GOT3 (cell line): ENCODE results near the gene CYP4A22.
"Not testable (repeated sequence)": the region's sequence is repeated elsewhere in the genome, so short reads cannot be mapped to it uniquely, and the experiment has no call there.

Experiments used
- DNase-seq: peaks from one replicate; lab custom pipeline; 2025; ENCODE audit warnings: mixed read lengths; lab: John Stamatoyannopoulos, UW

The CYP4A22 gene

DNA sequence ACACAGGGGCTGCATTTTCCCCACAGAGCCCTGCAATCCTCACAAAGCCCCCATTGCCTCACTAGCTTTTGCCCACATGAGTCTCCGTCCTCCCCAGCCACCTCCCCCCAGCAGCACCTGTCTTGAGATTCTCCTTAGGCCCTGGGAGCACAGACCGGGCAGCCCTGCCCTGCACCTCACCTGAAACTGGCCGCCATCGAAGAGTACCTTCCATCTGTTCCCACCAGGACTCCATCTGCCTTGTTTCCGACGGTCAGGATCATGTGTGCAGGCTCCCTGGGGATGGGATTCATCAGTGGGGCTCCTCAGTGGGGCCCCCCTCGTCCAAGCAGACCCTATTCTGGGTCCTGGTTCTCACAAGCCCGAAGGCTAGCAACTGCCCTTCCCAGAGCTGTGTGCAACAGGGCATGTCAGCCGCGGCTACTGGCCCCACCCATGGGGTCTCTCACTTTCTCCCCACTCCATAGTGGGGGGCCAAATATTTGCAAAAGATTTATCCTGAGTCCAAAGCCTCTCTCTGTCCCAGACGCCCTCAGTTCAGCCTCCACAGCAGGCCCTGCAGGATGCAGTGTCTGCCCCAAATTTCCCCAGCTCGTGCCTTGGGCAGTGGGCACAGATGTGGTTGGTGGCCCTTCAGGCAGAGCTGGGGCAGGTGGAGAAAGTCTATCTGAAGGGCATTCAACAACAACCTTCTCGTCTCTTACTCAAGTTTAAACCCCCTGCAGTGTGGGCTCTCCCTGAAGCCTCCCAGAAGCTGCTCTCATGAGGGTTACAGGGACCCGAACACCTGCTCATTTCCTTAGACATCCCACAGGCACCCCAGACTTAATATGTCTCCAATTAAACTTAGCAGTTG lies 47.8 kb downstream of the CYP4A22 start:
- DNase-seq: no peak

DNA sequence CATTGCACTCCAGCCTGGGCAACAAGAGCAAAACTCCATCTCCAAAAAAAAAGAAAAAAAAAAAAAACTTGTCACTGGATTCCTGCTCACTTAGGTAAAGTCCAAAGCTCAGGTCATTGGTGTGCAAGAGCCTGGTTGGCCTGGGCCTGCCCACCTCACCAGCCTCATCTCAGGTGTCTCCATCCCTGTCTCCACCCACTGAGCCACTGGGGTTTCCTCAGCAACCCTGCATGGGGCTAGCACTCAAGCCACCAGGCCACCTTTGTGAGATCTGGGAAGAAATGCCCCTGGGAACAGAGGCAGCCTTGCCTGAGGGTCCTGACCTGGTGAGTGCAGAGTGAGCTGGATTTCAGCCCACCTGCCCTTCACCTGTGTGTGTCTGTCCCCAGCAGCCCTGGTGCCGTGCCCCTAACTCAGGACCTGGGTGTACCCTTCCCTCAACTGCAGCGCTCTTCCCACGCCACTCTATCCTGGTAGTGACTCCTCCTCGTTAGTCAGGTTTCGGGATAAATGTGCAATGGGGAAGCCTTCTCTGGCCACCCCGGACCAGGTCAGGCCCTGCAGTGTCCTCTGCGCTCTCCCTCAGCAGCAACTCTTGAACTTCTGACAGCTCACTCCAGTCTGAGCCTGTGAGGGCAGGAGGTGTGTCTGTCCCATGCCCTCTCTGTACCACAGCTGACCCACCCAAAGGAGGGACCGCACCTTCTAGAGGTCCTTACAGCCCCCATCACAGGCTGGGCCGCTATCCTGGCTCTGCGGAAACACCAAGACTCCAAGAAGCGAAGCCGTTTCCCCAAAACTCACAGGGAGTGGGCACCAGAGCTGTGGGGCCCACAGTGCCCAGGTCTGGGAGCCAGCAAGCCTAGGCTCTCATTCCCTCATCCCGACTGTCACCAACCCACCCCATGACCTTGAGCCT lies 49.3 kb downstream of the CYP4A22 start:
- no peak for DNase-seq

DNA sequence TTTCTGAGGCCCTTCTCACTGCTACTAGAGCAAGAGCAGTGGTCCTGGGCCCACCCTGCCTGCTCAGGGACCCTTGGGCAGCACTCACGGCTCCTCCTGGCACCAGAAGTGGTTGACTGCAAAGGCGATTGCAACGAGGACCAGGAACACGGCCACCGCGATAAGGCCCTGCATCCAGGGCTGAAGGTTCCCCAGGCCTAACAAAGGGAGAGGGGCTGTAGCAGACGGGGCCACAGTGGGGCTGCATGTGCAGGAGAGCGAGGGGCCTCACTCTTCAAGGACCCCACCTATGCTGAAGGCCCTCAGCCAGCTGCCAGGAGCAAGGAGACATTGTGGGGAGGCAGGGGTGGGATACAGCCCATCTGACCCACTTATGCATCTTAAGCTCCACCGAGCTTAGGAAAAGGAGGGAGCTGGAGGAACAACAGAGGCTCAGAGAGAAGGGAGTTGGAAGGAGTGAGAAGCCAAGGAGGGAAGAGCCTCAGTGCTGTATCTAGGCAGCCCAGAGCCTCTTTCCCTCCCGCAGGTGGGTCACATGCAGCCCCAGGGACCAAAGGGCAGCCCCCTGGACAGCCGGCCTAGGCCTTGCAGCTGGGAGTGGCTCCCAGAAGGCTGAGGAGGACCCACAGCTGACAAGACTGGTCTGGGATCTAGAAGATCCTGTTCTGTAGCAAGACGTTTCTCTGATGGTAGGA lies 50.1 kb downstream of the CYP4A22 start:
- DNase-seq: no peak

DNA sequence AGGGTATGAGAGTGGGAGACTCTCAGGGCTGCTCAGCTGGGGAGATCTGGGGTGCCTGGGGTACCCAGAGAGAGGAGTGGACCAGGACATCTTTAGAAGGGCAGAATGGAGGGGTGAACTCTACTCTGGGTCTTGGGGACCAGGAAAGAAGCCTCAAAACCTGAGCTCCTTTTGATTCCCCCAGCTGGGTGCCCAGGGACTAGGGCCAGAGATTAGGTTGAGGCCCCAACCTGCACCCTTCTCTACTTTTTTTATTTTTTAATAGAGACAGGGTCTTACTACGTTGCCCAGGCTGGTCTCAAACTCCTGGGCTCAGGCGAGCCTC lies 50.6 kb downstream of the CYP4A22 start:
- DNase-seq: no peak

DNA sequence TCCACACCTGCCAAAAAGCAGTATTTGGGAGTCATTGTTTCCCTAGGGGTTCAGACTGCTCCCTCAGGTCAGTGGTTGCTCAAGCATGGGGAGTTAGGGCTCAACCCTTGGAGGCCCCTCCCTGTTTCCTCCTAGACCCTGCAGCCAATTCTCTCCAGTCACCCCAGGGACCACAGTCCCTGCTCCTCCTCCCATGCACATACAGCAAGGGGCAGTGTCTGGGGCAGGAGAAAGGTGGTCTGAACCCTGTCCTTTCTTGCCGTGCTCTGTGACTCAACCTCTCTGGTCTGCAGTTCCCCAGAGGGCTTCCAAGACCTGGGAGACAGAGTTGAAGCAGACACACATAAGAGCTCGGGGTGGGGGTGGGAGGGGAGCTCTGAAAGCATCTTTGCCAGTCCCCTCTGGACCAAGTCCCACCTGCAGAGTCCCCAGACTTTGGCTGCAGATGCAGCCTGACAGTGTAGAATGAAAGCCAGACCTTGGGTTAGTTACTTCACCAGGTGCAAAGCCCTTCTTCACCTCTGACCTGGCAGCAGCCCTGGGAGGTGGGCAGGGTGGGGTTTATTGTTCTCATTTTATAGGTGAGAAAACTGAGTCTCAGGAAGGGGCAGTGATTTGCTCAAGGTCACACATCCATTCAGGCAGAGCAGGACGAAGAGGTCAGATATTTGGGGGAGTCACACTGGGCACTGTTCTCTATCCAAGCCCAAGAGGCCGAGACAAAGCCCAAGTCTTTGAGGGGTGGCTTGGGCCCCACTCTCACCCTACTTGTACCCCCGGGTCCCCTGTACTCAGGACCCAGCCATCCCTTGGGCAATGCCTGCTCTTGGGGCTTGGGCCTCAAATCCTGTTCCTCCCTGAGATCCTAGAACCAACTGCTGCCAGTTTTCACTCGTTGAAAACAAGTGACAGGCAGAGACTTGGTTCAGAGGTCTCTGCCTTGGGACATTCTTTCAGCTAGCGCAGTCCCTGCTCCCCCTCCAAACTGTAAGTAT lies 51.8 kb downstream of the CYP4A22 start:
- DNase-seq: no peak

DNA sequence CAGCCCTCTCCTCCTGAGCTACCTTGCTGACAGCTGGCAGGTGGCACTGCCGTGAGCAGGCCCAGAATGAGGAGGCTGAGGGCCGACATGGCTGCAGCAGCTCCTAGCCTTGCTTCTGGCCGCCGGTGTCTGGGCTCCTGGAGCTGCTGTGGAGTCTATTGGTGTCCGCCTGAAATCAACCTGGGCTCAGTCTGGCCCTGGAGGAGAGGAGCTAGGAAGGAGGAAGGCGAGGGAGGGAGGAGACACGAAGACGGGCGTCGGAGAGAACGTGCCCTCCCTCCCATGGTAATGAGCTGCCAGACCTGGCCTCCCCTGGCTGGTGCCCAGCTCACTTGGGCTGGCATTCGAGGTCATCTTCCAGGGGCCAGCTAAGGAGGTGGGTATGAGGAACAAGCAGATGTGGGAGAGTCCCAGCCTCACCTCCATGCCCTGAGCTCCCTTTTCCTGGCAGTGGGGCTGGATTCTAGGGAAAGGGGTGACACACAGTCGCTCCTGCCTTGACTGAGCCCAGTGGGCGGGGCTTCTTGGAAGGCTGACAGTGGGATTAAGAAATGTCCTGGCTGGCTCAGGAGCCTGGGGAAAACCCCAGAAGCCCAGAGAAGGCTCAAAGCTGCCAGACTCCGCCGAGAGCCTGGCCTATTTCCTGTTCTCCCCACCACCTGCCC lies 52.7 kb downstream of the CYP4A22 start, which contains the start of gene PDZK1IP1:
PDZK1IP1 (minus strand) TSS at position 193 of the 665 bp plus-strand sequence; CDS start at position 89, 104 bp downstream.
- no peak for DNase-seq

DNA sequence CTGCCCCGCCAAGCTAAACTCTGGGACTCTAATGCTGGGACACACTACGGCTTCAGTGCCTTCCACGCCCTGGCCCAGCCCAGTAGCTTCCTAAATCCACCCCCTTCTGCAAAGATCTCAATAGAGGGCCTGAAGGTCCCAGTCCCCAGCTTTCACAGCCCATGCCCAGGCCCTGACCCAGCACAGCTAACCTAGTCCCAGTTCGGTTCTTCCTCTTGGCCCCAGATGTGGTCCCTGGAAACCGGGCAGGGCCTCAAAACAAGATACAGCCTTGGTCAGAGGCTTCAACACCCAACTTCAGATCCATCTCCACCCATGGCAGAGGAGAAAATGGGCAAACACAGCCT lies 53.2 kb downstream of the CYP4A22 start:
- DNase-seq: no peak

DNA sequence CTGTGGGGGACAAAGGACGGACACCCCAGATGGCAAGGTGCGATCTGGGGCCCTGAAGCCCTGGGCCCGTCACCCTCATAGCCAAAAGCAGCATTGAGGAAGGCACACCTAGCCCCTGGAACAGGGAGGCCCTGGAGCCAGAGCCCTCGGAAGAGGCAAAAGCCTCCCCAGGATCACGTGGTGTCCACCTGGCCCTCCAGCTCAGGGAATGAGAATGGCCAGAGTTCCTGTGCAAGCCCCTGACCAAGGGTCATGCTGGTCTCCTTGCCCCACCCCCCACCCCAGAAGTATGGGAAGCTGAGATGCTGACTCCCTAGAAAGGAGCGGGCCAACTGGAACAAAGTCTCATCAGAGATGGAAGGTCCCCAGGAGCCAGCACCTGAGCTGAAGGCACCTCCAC lies 53.6 kb downstream of the CYP4A22 start:
- DNase-seq: no peak

DNA sequence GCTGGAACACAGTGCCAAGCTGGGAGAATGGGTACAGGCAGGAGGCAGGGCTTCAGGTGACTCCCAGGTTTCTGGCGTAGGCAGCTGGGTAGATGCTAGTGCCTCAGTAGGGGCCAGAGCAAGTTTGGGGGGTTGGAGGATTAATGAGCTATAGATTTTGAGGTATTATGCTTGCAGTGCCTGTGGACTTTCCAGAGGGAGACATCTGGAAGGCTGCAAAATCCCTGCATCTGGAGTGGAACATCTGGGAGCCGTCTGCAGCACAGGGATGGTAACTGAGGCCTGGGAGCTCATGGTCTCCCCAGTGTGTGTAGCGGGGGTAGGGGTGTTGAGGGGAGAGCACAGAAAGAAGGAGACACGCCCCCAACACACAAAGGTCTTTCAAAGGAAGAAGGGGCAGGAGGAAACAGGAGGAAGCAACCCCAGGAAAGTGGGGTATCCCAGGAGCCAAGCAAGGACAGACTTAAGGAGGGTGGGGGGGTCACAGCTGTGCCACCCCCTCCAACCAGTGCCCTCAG lies 54.8 kb downstream of the CYP4A22 start:
- DNase-seq: no peak

DNA sequence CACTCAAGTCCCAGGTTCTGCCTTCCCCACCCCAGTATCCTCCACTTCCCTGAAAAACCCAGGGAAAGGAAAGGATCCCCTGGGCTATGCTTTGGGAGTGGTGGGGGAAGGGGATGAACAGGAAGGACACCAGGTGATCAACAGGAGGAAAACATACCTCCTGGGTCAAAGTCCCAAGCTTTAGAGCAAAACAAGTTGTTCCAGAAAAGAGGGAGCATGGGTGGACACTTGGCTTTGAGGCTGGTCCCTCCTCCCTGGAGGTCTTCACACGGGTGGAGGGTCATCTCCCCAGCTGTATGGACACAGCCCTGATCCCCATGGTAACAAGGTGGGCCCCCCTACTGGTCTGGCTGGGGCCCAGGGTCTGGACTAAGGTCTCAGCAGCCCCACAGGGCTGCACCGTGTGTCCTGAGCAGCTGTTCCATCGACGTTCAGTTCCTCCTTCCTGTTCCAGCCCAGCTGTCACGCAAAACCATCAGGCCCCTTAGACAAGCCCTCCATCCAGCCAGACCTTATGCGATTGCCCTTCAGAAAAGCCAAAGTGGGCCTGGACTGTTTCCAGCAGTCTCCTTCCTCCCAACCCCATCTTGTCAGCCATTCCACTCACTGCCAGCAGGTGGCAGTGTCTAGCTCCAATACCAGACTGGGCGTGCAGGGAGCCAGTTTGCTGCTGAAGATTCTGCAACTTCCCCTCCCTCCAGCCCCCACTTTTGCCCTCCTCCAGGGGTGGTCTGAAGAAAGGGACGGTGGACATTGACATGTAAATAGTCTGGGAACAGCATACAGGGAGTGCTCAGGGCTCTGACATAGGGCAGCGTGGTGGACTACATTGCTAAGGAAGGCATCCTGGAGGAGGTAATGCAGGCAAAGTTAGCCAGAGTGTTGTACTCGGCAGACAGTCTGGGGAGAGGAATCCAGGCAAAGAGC lies 55.5 kb downstream of the CYP4A22 start:
- no peak for DNase-seq

DNA sequence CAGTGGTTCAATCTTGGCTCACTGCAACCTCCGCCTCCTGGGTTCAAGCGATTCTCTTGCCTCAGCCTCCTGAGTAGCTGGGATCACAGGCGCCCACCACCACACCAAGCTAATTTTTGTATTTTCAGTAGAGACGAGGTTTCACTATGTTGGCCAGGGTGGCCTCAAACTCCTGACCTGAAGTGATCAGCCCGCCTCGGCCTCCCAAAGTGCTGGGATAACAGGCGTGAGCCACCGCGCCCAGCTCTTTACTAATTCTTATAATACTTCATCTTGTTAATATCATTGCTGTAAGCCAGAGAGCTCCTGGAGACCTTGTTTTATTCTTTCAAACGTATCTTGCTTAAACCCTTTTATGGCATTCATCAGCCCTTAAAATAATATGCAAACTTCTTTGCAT lies 56.3 kb downstream of the CYP4A22 start:
- not testable (repeated sequence) for DNase-seq

DNA sequence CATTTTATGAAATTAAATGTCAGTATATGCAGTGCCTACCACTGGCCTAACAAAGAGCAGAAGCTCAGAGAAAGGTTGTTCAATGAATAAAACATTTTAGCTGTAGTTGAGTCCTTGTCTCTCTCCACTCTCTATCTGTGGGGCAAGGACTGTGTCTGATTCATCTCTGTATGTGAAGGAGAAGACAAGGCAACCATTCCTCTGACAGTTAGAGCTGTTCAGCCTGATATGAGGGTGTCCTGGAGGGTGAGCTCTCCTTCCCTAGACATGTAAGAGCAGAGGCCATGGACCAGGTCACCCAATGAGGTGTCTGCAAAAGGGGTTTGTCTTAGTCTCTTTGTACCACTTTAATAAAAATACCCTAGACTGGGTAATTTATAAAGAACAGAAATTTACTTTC lies 57.1 kb downstream of the CYP4A22 start:
- no peak for DNase-seq

DNA sequence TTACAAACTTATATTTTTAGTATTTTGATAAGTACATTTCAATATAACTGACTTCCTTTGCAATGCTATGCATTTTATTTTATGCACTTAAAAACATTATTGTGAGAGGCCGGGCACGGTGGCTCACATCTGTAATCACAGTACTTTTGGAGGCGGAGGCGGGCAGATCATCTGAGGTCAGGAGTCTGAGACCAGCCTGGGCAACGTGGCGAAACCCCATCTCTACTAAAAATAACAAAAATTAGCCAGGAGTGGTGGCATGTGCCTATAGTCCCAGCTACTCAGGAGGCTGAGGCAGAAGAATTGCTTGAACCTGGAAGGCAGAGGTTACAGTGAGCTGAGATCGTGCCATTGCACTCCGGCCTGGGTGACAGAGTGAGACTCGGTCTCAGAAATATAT lies 58.7 kb downstream of the CYP4A22 start:
- not testable (repeated sequence) for DNase-seq

DNA sequence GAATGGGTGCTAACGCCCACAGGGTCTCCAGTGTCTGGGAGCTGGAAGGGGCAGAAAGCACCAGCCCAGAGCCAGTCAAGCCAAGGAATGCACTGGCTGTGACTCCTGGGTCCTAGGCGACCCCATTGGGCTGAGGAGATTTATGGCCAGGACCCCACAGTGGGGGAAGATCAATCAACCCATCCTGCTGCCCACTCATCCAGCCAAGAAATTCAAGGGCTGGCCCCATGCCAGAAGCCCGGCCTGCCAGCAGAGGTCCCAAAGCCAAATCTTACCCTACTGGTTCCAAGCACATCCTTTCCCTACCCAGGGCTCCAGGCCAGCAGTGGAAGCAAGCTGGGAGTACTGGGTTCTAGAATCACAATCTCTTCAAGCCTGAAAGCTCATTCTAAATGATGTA lies 59.4 kb downstream of the CYP4A22 start:
- no peak for DNase-seq

DNA sequence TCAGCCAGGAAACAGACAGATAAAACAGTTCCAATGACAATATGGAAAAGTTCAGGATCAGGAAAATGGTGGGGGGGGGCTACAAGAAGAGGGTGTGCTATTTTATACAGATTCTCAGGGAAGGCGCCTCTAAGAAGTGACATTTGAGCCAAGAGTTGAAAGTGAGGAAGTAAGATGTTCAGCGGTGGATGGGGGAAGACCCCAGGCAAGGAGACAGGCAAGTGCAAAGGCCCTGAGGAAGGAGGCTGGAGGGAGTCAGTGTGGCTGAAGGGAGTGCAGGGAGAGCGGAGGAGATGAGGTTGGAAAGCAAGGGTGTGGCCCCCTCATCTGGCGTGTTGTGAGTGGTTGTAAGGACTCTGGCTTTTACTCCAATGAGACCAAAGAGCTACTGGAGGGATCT lies 61.0 kb downstream of the CYP4A22 start:
- DNase-seq: no peak
